ENCODE measurements around the gene CISD2. TPM values are rescaled to one million over a fixed set of nuclear protein-coding genes. Genes with fewer than 3 reads are reported as not detected.

Gene CISD2
- total and polyA plus RNA-seq, 2 of the 4 experiments (the other 2 are of a cell fraction) = 7.0 to 14.4 TPM

- BruUV-seq (replicated peaks) = TSS peak; percentile 34
- CTCF ChIA-PET = no interaction called here
Observed at GRCh38 chr4:102869569-102870197, 891 bp downstream of the CISD2 start.

More at GRCh38 chr4:102869569-102870197, 891 bp downstream of the CISD2 start:
- H3K4ac ChIP-seq (ENCODE audit: low read depth, low read length) = peak overlapping the region; percentile 85
- no peaks in the 10 kb centered on the region for H3K27me3 ChIP-seq (ENCODE audit: control insufficient read depth, insufficient read depth, low read length)
- WGBS, 2 experiments (ENCODE audit: extremely low coverage in 2 of 2, insufficient read length in 1 of 2) = no CpG with 5 or more reads among the region's 19 CpGs
- peak overlapping the region; percentile 1 for H2AK9ac ChIP-seq (replicated peaks; ENCODE audit: low read depth, low read length, poor library complexity)
- peak overlapping the region; percentile 94 for H3K23ac ChIP-seq (ENCODE audit: low read depth, low read length)
- peak overlapping the region; percentile 44; the same call in 1 of the 2 replicates for H2BK120ac ChIP-seq (ENCODE audit: low read depth, low read length)
- H2BK15ac ChIP-seq (ENCODE audit: low read depth, low read length) = no peak overlapping the region; the same call in 2 of the 3 replicates
- dilution Hi-C loops (cut with HindIII; ENCODE audit: low sequenced_read_pairs, unreplicated experiment) (no loop called here), in situ Hi-C loops (cut with MboI; ENCODE audit: low sequenced_read_pairs) (no loop called here), intact Hi-C loops (cut with micrococcal nuclease) (loop anchor here (1.0 to 5.0 kb wide), 3 partner anchors 41 to 247 kb away; no protein-coding TSS in a partner anchor)
- H2AK5ac ChIP-seq (ENCODE audit: low read depth, low read length) = peak overlapping the region; percentile 15; the same call in 1 of the 2 replicates
- no peaks in the 10 kb centered on the region for H4K20me1 ChIP-seq (ENCODE audit: insufficient read depth, low read length)
- ATAC-seq (ENCODE audit: low read depth) (no peak), DNase-seq (peak; percentile 2)
- peak overlapping the region; percentile 92 for H3K14ac ChIP-seq (replicated peaks; ENCODE audit: low read depth, low read length)
- H3K56ac ChIP-seq (ENCODE audit: extremely low read depth, insufficient read depth, low read length) = peak overlapping the region; percentile 84
- H2BK5ac ChIP-seq (ENCODE audit: low read depth, low read length, poor library complexity, severe bottlenecking) = peak overlapping the region; percentile 68
- peak overlapping the region; percentile 81 for H3K4me3 ChIP-seq (ENCODE audit: insufficient read depth, low read depth, low read length)
- H3K18ac ChIP-seq (ENCODE audit: low read depth, low read length) = peak overlapping the region; percentile 59
- peaks cover 14 to 39% of the 10 kb centered on the region in 2 experiments for H3K79me1 ChIP-seq (ENCODE audit: low read depth in 1 of 2, low read length in 2 of 2)
- no peak overlapping the region for H2BK20ac ChIP-seq (ENCODE audit: low read depth, low read length)
- no peaks in the 10 kb centered on the region for H3K9me3 ChIP-seq (ENCODE audit: control insufficient read depth, insufficient read depth, low read length)
- TF ChIP-seq POLR2A (IDR thresholded peaks at IDR 0.05; ENCODE audit: low read depth, low read length) (no peak), MAFK (IDR thresholded peaks at IDR 0.05; ENCODE audit: low read depth, low read length) (no peak), NFE2L2 (IDR thresholded peaks at IDR 0.05; ENCODE audit: low read depth, low read length) (no peak), FOS (IDR thresholded peaks at IDR 0.05; ENCODE audit: low read depth, low read length) (no peak), CTCF (conservative IDR thresholded peaks at IDR 0.05; ENCODE audit: low read depth, low read length) (no peak), ELK1 (IDR thresholded peaks at IDR 0.05; ENCODE audit: borderline replicate concordance, low read depth, low read length) (no peak), RAD21 (IDR thresholded peaks at IDR 0.05; ENCODE audit: low read length) (no peak), RCOR1 (IDR thresholded peaks at IDR 0.05; ENCODE audit: insufficient replicate concordance, low read length) (no peak), RFX5 (IDR thresholded peaks at IDR 0.05; ENCODE audit: low read depth, low read length) (no peak), SMC3 (IDR thresholded peaks at IDR 0.05; ENCODE audit: low read depth, low read length) (no peak), BHLHE40 (IDR thresholded peaks at IDR 0.05; ENCODE audit: low read depth, low read length) (no peak)
- TF ChIP-seq, protein P1, sequence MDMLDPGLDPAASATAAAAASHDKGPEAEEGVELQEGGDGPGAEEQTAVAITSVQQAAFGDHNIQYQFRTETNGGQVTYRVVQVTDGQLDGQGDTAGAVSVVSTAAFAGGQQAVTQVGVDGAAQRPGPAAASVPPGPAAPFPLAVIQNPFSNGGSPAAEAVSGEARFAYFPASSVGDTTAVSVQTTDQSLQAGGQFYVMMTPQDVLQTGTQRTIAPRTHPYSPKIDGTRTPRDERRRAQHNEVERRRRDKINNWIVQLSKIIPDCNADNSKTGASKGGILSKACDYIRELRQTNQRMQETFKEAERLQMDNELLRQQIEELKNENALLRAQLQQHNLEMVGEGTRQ (IDR thresholded peaks at IDR 0.05; ENCODE audit: low read depth, low read length) = no peak
- H4K8ac ChIP-seq (ENCODE audit: low read depth in 2 of 2, low read length in 2 of 2) = peak overlapping the region; percentile 81 to 95
- H3K9me1 ChIP-seq (ENCODE audit: insufficient read depth, low read length) = 0 out of 2 replicates have a peak, but pooled peaks cover 2% of the 10 kb centered on the region
- H2AFZ ChIP-seq (replicated peaks; ENCODE audit: low read length, poor library complexity) = peak overlapping the region; percentile 98
- H3K4me1 ChIP-seq (ENCODE audit: control insufficient read depth, insufficient read depth, low read length) = no peaks in the 10 kb centered on the region
- peak overlapping the region; percentile 80 for H4K5ac ChIP-seq (ENCODE audit: low read depth, low read length)
- H4K91ac ChIP-seq (ENCODE audit: insufficient read depth, low read depth, low read length) = peak overlapping the region; percentile 55; the same call in 1 of the 2 replicates
- peak overlapping the region; percentile 96 for H3K27ac ChIP-seq (ENCODE audit: insufficient read depth, low read length)
- peak overlapping the region; percentile 70 for H3K4me2 ChIP-seq (ENCODE audit: low read depth, low read length)
- H3K9ac ChIP-seq (ENCODE audit: low read depth, low read length) = peak overlapping the region; percentile 93
- POLR2A ChIA-PET (ENCODE audit: unreplicated experiment) = interaction anchor here (0.6 to 0.9 kb wide), 2 partner anchors 42 to 95 kb away, joined by 3 to 6 read pairs; partner anchors contain the start of gene UBE2D3
- H3K36me3 ChIP-seq (ENCODE audit: control insufficient read depth, insufficient read depth, low read length) = peaks cover 2% of the 10 kb centered on the region; the same call in 1 of the 2 replicates
